ENCODE data around the gene DUSP6.

Gene DUSP6

DNA sequence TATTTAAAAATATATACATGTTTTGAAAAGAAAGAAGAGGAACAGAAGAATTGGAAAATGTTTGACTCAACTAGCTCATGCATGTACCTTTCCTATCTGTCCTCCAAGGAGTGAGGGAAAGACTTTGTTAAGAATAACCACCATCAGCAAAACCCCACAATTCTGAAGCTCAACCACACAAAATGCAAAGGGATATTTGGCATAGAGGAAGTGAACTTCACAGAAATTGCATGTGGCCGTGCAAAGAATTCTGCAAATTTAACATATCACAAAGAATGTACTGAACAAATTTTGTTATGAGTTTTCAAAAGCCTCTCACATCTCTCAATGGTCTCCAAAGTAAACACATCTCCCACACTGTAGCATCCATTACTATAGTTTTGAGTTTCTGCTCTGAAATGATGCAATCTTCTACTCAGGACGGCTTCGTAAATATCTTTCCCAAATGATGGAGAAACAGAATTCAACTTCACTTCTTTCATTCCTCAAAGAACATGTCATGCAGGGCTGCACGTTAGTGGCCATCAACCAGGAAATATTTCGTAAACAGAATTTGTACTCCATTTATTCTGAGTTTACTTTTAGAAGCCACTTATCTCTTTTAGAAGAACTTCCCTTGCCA is 17.6 kb downstream of the DUSP6 start:
- no peak overlapping the region for H3K4me3 ChIP-seq (ENCODE audit: low read depth, low read length)
- in situ Hi-C loops (cut with HindIII; ENCODE audit: low sequenced_read_pairs): no loop called here
- TF ChIP-seq, protein P1, sequence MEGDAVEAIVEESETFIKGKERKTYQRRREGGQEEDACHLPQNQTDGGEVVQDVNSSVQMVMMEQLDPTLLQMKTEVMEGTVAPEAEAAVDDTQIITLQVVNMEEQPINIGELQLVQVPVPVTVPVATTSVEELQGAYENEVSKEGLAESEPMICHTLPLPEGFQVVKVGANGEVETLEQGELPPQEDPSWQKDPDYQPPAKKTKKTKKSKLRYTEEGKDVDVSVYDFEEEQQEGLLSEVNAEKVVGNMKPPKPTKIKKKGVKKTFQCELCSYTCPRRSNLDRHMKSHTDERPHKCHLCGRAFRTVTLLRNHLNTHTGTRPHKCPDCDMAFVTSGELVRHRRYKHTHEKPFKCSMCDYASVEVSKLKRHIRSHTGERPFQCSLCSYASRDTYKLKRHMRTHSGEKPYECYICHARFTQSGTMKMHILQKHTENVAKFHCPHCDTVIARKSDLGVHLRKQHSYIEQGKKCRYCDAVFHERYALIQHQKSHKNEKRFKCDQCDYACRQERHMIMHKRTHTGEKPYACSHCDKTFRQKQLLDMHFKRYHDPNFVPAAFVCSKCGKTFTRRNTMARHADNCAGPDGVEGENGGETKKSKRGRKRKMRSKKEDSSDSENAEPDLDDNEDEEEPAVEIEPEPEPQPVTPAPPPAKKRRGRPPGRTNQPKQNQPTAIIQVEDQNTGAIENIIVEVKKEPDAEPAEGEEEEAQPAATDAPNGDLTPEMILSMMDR (IDR thresholded peaks at IDR 0.05; ENCODE audit: low read depth, low read length): no peak
- DNase-seq (ENCODE audit: low read depth, low spot score): no peak

DNA sequence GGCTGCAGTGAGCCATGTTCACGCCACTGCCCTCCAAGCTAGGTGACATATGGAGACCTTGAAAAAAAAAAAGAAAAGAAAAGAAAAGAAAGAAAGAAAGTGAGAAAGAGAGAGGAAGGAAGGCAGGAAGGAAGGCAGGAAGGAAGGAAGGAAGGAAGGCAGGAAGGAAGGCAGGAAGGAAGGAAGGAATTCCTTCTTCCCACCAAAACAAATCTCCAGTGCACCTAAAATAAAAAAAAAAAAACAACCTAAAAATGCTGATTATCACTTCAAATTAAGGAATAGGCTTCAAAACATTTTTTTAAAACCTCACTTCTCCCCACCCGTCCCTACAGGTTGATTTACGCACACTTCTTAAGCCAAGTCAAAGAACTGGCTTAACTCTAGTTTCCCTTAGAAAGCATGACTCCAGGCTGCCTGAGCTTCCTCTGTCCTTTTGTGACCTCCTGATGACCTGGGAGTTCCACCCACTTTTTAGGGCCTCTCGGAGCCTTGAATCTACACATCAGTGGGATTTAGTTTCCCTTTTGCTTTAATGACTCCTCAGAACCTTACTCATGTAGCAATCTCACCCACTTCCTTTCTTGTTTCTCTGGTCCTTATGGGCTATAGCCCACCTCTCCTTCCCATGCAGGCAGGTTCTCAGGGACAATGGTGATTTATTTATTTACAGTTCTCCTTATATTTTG is 18.6 kb downstream of the DUSP6 start:
- no peak overlapping the region for H3K4me3 ChIP-seq (ENCODE audit: low read depth, low read length)
- DNase-seq (ENCODE audit: low read depth, low spot score): no peak
- TF ChIP-seq, protein P1 (IDR thresholded peaks at IDR 0.05; ENCODE audit: low read depth, low read length): no peak
- in situ Hi-C loops (cut with HindIII; ENCODE audit: low sequenced_read_pairs): no loop called here

DNA sequence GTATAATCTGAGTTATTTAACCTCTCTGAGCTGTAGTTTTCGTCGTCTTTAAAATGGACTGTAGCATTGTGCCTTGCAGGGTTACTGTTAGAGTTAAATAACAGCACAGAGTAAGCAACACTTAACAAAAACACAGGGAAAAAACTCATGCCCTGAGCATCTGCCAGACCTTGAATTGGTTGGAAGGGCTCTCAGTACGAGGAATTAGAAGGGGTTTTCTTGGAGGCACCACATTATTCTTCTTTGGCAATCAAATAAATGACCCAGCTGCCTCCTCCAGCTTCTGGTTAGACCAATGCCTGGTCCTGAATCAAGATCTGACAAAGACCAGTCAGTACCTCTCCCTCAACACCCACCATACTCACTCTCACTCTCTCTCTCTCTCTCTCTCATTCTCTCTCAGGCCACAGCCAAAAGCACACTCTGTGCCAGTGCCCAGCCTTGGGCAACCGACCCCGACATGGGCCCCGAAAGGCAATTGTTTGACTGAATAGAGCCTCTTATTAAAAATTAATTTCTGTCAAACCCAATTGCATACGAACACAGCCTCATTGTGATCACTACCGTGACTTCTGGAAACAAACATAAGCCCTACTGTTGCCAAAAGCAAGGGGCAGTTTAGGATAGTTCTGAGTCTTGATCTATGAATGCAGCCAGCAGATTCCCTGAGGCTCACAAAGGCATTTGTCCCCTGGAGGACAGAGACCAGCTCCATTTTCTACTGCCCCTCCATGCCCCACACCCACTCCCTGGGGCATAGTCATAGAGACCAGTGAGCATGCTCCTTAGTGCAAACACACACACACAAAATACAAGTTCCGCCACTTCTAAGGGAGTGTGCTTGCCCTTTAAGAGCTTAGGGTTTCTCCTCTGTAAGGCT is 23.9 kb downstream of the DUSP6 start:
- no peak for DNase-seq (ENCODE audit: low read depth, low spot score)
- in situ Hi-C loops (cut with HindIII; ENCODE audit: low sequenced_read_pairs): no loop called here
- no peak overlapping the region for H3K4me3 ChIP-seq (ENCODE audit: low read depth, low read length)
- TF ChIP-seq, protein P1 (IDR thresholded peaks at IDR 0.05; ENCODE audit: low read depth, low read length): no peak

DNA sequence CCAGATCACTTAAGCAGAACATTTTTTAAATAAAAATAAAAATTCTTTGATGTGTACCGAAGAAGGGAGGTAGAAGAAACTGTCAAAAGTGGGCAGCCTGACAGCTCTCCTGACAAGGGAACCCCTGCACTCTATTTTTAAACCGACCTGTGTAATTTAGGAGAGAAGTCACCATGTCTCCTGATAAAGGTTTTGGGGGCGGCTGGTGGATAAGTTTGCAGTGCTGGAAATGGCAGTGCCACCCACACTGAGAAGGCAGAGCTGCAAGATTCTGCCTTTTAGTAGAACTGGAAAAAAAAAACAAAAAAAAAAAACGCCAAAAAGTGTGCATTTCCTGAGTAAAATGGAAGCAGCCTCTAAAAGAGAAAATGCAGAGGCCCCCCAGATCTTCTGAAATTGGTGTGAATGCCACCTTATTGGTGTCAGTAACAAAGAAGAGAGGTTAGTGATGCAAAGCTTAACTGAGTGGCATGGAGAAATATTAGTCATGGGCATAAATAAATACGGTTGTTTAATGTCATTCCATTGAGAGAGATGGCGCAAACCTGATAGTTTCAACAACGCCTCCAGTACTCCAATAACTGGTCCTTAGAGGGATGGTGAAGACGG is 24.7 kb downstream of the DUSP6 start:
- no peak for DNase-seq (ENCODE audit: low read depth, low spot score)
- H3K4me3 ChIP-seq (ENCODE audit: low read depth, low read length): no peak overlapping the region
- in situ Hi-C loops (cut with HindIII; ENCODE audit: low sequenced_read_pairs): no loop called here
- TF ChIP-seq, protein P1 (IDR thresholded peaks at IDR 0.05; ENCODE audit: low read depth, low read length): no peak

DNA sequence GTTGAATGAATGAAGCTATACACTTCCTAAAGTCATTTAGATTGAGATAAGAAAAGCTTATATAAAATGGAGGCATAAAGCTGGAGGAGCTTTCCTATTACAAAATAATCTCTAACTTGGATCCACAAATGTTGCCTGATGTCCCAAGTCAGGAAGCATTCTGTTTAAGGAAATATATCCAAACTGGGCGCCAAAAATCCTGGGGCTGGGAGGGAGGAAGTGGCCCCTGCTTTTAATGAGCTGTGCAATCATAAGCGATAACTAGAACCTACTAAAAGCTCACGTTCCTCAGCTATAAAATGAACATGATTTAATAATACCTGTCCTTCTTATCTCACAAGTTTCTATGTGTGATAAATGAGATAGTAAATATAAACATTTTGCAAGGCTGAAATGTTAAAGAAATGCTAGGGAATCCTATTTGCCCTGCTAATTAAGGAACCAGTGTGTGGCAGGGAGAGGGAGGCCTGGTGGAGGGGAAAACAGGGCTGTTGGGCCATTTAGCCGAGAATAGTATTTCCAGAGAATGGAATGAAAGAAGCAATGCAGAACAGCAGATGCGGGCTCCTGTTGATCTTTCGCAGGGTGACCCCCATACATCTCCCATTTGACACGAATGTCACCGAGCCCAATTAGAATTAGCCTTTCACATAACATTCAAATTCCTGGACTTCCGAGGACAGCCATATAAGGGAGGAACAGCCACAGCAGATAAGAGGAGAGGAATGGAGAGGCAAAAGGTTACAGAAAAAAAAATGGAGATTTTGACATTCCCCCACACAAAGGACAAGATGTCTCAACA is 25.9 kb downstream of the DUSP6 start:
- no peak for DNase-seq (ENCODE audit: low read depth, low spot score)

More for the DNA sequence above, 25.9 kb downstream of the DUSP6 start:
- in situ Hi-C loops (cut with HindIII; ENCODE audit: low sequenced_read_pairs): no loop called here
- no peak overlapping the region for H3K4me3 ChIP-seq (ENCODE audit: low read depth, low read length)
- TF ChIP-seq, protein P1 (IDR thresholded peaks at IDR 0.05; ENCODE audit: low read depth, low read length): no peak
